ENCODE results near the gene PJA1.

GRCh38 chrX:69116077-69116476 is 49.2 kb downstream of the PJA1 start:
- TF ChIP-seq POLR2A (IDR thresholded peaks at IDR 0.05) (no peak), CTCF (IDR thresholded peaks at IDR 0.05) (no peak), POLR2AphosphoS5 (IDR thresholded peaks at IDR 0.05) (no peak)

All from prostate gland (tissue), 2 donors.